ENCODE results near the gene RABGAP1L.

- TF ChIP-seq CTCF (IDR thresholded peaks at IDR 0.05) (no peak), POLR2AphosphoS5 (IDR thresholded peaks at IDR 0.05) (no peak), POLR2A (IDR thresholded peaks at IDR 0.05) (no peak)
Measured at GRCh38 chr1:174812656-174813055, 653.3 kb downstream of the RABGAP1L start.
